Muscle of arm (tissue), 12 donors: Measurements from ENCODE around the gene ERGIC2. TPM values are rescaled to one million over a fixed set of nuclear protein-coding genes. Genes with fewer than 3 reads are reported as not detected.
"Not testable (repeated sequence)": the region's sequence is repeated elsewhere in the genome, so short reads cannot be mapped to it uniquely, and the experiment has no call there.

Experiments
- DNase-seq: peaks from one replicate; pipeline ENCODE4 v3.0.0-alpha.2; 2013
- polyA plus RNA-seq, 12 donors: library from polyadenylated mRNA; unstranded; fragments of 120-200 nt; gene quantifications; one replicate each; pipeline ENCODE4 v1.2.1, GENCODE V29; 2013; ENCODE audit not compliant: insufficient read length in 12 of 12

ERGIC2 gene
- polyA plus RNA-seq, 12 donors: 32.4 to 100 (median 73.7) TPM; not detected in 1

DNA sequence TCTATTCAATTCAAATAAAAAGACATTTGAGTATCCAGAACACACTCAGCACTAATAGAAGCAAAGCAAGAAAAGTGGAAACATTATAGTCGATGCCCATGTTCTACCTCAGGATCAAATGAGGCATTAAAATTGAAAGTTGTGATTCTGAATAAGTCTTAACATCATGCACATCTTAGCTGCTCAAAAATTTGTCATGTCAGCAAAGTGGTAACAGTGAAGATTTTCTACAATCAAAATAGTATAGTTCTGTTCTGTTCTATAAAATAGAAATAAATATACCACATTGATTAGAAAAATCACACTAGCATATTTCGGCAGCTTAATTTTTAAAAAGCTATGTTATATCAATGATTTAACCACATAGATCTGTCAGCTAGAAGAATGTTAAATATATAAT, 74.7 kb downstream of the ERGIC2 start:
- DNase-seq: no peak

DNA sequence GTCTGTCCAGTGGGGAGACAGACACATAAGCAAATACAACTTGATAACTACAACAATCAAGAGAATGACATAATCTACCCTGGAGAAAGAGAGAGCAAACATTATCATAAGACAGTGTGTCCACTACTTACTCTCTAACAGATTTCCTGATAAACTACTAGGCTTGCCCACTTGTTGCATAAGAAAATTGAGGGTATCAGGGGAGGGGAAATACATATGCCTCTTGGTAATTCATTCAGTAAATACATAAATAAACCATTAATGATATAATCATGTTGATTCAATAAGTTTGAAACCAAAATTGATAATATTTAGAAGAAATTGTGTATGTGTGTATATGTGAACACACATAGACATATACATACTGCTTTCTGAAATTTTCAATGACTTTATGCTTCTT, 76.6 kb downstream of the ERGIC2 start:
- no peak for DNase-seq

DNA sequence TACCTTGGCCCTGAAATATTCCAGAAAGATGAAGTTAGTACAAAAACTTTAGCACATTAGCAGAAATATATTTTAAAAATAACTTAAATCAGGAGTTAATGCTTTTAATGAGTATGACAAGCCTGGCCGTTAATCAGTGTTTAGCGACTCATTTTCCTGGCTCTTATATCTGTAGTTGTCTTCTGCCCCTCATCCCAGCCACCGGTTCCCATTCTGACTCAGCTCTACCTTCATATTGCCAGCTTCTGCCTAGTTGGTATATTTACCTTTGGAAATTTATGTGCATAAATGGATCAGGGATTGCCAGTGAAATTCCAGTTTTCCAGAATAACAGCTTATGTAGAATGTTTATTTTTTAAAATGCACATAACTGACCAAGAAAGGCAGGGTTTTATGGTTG, 79.9 kb downstream of the ERGIC2 start:
- no peak for DNase-seq

DNA sequence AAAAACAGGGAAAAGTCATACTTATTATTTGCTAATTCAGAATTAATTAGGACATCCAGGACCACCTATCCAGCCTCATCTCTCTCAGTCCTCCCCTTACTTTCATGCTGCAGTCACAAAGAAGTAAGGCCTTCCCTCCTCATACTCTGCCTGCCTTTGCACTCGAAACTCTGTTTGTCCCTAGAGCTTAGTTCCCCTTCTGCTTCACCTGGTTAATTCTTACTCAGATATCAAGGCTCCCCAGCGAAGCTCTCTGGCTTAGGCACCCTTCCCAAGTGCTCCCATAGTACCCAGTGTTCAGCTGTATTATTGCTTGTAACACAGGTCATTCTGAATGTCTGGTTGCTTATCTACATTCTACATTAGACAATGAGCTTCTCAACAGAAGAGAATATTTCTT, 81.3 kb downstream of the ERGIC2 start:
- no peak for DNase-seq

DNA sequence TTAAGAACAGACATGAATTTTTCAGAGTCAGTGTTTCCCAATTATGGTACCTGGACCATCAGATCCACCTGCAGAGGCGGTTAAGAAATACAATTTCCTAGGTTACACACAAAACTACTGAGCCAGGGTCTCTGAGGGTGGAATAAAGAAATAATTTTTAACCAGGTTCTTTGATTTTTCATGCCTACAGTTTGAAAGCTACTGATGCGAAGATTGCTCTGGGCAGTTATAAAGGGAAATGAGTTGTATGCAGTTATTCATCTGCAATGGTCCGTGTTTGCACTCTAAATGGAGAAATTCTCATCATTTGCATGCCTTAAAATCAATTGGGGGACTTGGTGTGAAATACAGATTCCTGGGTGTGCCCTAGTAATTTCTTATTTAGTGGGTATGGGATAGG, 89.7 kb downstream of the ERGIC2 start:
- no peak for DNase-seq

DNA sequence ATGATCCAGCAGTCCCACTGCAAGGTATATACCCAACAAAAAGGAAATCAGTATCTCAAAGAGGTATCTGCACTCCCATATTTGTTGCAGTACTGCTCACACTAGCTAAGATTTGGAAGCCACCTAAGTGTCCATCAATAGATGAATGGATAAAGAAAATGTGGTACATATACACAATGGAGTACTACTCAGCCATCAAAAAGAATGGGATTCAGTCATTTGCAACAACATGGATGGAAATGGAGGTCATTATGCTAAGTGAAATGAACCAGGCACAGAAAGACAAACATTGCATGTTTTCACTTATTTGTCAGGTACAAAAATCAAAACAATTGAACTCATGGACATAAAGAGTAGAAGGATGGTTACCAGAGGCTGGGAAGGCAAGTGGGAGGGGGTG, 90.5 kb downstream of the ERGIC2 start:
- not testable (repeated sequence) for DNase-seq

DNA sequence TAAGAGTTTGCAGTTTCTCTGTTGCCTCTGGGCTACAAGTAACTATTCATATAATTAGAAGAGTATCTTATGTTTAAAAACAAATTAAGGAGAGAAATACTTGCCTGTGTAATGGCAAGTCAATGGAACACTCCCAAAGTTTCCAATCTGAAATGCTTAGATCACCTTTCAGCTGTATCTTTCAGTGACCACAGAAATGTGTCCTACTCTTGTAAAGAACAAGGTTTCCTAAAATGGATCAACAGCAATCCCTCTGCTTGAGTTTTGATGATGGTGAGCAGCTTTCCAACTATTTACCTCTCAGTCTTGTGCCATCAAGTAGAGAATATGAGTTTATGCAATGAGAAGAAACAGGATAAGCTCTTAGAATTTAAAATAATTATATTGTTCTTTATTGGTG, 92.9 kb downstream of the ERGIC2 start:
- DNase-seq: no peak

DNA sequence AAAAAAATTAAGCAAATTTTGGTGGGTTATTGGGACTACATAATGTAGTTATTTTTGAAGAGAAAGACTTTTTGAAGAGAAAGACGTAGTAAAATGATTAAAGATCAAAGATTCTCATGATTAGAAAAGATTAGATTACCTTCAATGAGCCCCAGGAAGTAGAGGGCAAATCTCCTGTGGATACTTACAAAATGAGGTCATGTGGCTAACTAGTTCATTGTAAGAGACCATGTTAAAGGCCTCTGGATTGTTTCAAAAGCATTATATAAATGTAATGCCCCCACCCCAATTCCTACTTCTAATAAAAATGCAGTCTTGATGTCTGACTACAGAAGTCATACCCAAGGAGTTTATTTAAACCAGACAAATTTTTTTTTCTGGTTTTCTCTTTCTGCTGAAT, 93.3 kb downstream of the ERGIC2 start:
- DNase-seq: no peak

Other genes starting within 250 kb of the ERGIC2 start
- 10 to 100 TPM in 10 of 12 donors, 1 to 10 TPM in 1, not detected in 1; 9.9 to 52.9 (median 16.1) TPM for gene FAR2, start 231.9 kb downstream of the ERGIC2 start, polyA plus RNA-seq
- 1 to 10 TPM in 1 of 12 donors, under 1 TPM in 9, not detected in 2; 0.16 to 1.7 (median 0.58) TPM for gene OVCH1, start 116.5 kb upstream of the ERGIC2 start, polyA plus RNA-seq